ENCODE results near the gene ARHGEF40.

ARHGEF40 gene

DNA sequence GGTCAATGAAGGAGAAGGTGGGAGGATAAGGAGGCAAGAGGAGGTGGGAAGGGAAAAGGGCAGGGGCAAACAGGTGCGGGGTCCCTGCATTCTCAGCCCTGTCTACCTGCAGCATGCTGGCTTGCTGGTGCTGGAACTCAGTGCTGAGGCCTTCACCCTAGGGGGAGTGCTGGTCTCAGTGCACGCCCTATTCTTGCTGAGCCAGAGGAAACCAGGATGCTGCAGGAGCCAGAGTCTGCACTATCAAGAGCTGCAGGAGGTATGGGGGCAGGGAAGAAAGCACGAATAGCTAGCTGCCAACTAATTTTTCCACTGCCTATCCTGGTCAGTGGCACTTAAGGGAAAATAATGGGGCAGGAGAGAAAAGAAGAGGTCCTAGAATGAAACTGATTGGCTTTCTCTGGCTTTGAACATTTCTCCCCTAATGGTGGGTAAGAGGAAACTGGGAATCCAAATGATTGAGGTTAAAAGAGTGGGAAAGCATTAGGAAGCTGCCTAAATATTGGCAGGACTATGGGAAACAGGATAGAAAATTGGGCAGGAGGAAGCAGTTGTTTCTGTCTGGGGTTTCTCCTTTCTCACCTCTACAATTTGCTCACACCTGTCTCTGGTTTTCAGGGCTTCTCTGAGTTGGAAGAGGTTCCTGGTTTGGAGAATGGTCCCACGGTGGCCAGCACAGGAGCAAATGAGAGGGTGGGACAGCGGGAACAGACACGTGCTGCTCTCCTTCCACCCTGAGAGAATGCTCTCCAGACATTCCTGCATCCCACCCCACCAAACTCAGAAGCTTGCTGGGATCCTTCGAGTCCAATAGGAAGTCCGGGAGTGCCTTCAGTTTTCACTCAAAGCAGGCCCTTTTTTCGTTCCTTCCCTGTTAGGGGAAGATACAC, 32.7 kb downstream of the ARHGEF40 start:
- 39% methylated on average over 6 of the region's 9 CpGs for WGBS (ENCODE audit: insufficient coverage)
- Histone ChIP-seq H3K4me3 (ENCODE audit: control insufficient read depth in 1 of 7, extremely low read depth in 1 of 7, insufficient read depth in 4 of 7, low read depth in 2 of 7, low read length in 6 of 7) (peak overlapping the region in 6 of 7 experiments; percentile 79 to 89 (median 86)), H3K4me1 (ENCODE audit: control extremely low read depth in 1 of 4, control insufficient read depth in 4 of 4, insufficient read depth in 4 of 4, low read length in 3 of 4) (peaks cover 12 to 57% (median 41%) of the 10 kb centered on the region in 4 experiments), H3K27me3 (replicated peaks in 2 of 5; ENCODE audit: control insufficient read depth in 4 of 5, insufficient read depth in 5 of 5, low read length in 4 of 5) (peaks cover 0 to 2% (median 0%) of the 10 kb centered on the region in 5 experiments), H3K9me3 (ENCODE audit: control extremely low read depth in 1 of 5, control insufficient read depth in 4 of 5, insufficient read depth in 2 of 5, low read depth in 1 of 5, low read length in 4 of 5) (no peaks in the 10 kb centered on the region), H3K27ac (ENCODE audit: insufficient read depth in 1 of 2, low read depth in 1 of 2, low read length in 2 of 2, poor library complexity in 1 of 2, severe bottlenecking in 2 of 2) (no peak overlapping the region), H3K36me3 (ENCODE audit: control insufficient read depth in 4 of 4, insufficient read depth in 4 of 4, low read length in 3 of 4) (no peaks in the 10 kb centered on the region)
- ChIA-PET CTCF (interaction anchor here (0.7 to 12.2 kb wide), 11 partner anchors 8 to 105 kb away, joined by 3 to 204 read pairs (median 11); partner anchors contain the start of genes ARHGEF40 and ZNF219), POLR2A (interaction anchor here (1.4 kb wide), 1 partner anchor 34 kb away, joined by 4 read pairs; no protein-coding TSS in a partner anchor)
- DNase-seq: no peak

DNA sequence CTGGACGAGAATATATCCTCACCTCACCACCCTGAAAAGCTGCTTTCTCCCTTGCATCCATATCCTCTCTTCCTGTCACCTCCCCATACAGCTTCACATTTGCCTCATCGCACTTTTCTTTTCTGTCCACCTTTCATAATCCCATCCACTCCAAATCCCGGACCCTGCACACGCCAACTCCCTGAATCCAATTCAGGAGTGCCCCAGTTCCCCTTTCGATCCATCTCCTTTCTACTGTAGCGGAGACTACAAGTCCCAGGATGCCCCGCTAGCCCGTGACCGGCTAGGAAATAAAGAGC, 33.3 kb downstream of the ARHGEF40 start:
- WGBS (ENCODE audit: insufficient coverage): 4% methylated on average over 9 of the region's 9 CpGs
- ChIA-PET POLR2A (interaction anchor here (1.4 kb wide), 1 partner anchor 35 kb away, joined by 4 read pairs; no protein-coding TSS in a partner anchor), CTCF (interaction anchor here (0.7 to 12.2 kb wide), 12 partner anchors 9 to 88 kb away, joined by 3 to 204 read pairs (median 10); partner anchors contain the start of genes ARHGEF40 and ZNF219)
- Histone ChIP-seq H3K9me3 (ENCODE audit: control extremely low read depth in 1 of 5, control insufficient read depth in 4 of 5, insufficient read depth in 2 of 5, low read depth in 1 of 5, low read length in 4 of 5) (no peaks in the 10 kb centered on the region), H3K36me3 (ENCODE audit: control insufficient read depth in 4 of 4, insufficient read depth in 4 of 4, low read length in 3 of 4) (no peaks in the 10 kb centered on the region), H3K4me3 (ENCODE audit: control insufficient read depth in 1 of 7, extremely low read depth in 1 of 7, insufficient read depth in 4 of 7, low read depth in 2 of 7, low read length in 6 of 7) (peak overlapping the region in 6 of 7 experiments; percentile 79 to 89 (median 86)), H3K27ac (ENCODE audit: insufficient read depth in 1 of 2, low read depth in 1 of 2, low read length in 2 of 2, poor library complexity in 1 of 2, severe bottlenecking in 2 of 2) (peak overlapping the region; percentile 98 to 99), H3K27me3 (replicated peaks in 2 of 5; ENCODE audit: control insufficient read depth in 4 of 5, insufficient read depth in 5 of 5, low read length in 4 of 5) (peaks cover 0 to 2% (median 0%) of the 10 kb centered on the region in 5 experiments), H3K4me1 (ENCODE audit: control extremely low read depth in 1 of 4, control insufficient read depth in 4 of 4, insufficient read depth in 4 of 4, low read length in 3 of 4) (peaks cover 12 to 57% (median 41%) of the 10 kb centered on the region in 4 experiments)
- no peak for DNase-seq

- ChIA-PET CTCF (interaction anchor here (0.7 to 12.2 kb wide), 26 partner anchors 9 to 289 kb away, joined by 3 to 204 read pairs (median 6); partner anchors contain the start of genes ARHGEF40, RNASE8 and ZNF219), POLR2A (interaction anchor here (1.0 to 1.4 kb wide), 4 partner anchors 15 to 36 kb away, joined by 4 to 14 read pairs (median 4); no protein-coding TSS in a partner anchor)
- DNase-seq: peak; percentile 94 to 97 (median 96)
- Histone ChIP-seq H3K9me3 (ENCODE audit: control extremely low read depth in 1 of 5, control insufficient read depth in 4 of 5, insufficient read depth in 2 of 5, low read depth in 1 of 5, low read length in 4 of 5) (no peaks in the 10 kb centered on the region), H3K27ac (ENCODE audit: insufficient read depth in 1 of 2, low read depth in 1 of 2, low read length in 2 of 2, poor library complexity in 1 of 2, severe bottlenecking in 2 of 2) (peak overlapping the region; percentile 98 to 99), H3K36me3 (ENCODE audit: control insufficient read depth in 4 of 4, insufficient read depth in 4 of 4, low read length in 3 of 4) (no peaks in the 10 kb centered on the region), H3K4me1 (ENCODE audit: control extremely low read depth in 1 of 4, control insufficient read depth in 4 of 4, insufficient read depth in 4 of 4, low read length in 3 of 4) (peaks cover 10 to 53% (median 39%) of the 10 kb centered on the region in 4 experiments), H3K4me3 (ENCODE audit: control insufficient read depth in 1 of 7, extremely low read depth in 1 of 7, insufficient read depth in 4 of 7, low read depth in 2 of 7, low read length in 6 of 7) (peak overlapping the region; percentile 79 to 89 (median 85)), H3K27me3 (replicated peaks in 2 of 5; ENCODE audit: control insufficient read depth in 4 of 5, insufficient read depth in 5 of 5, low read length in 4 of 5) (peaks cover 0 to 2% (median 0%) of the 10 kb centered on the region in 5 experiments)
- 0% methylated on average over 57 of the region's 62 CpGs for WGBS (ENCODE audit: insufficient coverage)
These were observed 33.8 kb downstream of the ARHGEF40 start for GRCh38 chr14:21103710-21104447.

- Histone ChIP-seq H3K9me3 (ENCODE audit: control extremely low read depth in 1 of 5, control insufficient read depth in 4 of 5, insufficient read depth in 2 of 5, low read depth in 1 of 5, low read length in 4 of 5) (no peaks in the 10 kb centered on the region), H3K4me1 (ENCODE audit: control extremely low read depth in 1 of 4, control insufficient read depth in 4 of 4, insufficient read depth in 4 of 4, low read length in 3 of 4) (peaks cover 8 to 47% (median 32%) of the 10 kb centered on the region in 4 experiments), H3K36me3 (ENCODE audit: control insufficient read depth in 4 of 4, insufficient read depth in 4 of 4, low read length in 3 of 4) (no peaks in the 10 kb centered on the region), H3K27me3 (replicated peaks in 2 of 5; ENCODE audit: control insufficient read depth in 4 of 5, insufficient read depth in 5 of 5, low read length in 4 of 5) (peaks cover 0 to 2% (median 0%) of the 10 kb centered on the region in 5 experiments), H3K27ac (ENCODE audit: insufficient read depth in 1 of 2, low read depth in 1 of 2, low read length in 2 of 2, poor library complexity in 1 of 2, severe bottlenecking in 2 of 2) (peak overlapping the region; percentile 98 to 99), H3K4me3 (ENCODE audit: control insufficient read depth in 1 of 7, extremely low read depth in 1 of 7, insufficient read depth in 4 of 7, low read depth in 2 of 7, low read length in 6 of 7) (peak overlapping the region; percentile 79 to 89 (median 85))
- ChIA-PET POLR2A (interaction anchor here (1.0 to 1.2 kb wide), 3 partner anchors 15 to 36 kb away, joined by 4 to 14 read pairs (median 5); no protein-coding TSS in a partner anchor), CTCF (interaction anchor here (0.7 to 12.2 kb wide), 30 partner anchors 9 to 289 kb away, joined by 3 to 204 read pairs (median 4); partner anchors contain the start of genes ARHGEF40, RNASE8 and ZNF219)
- 16% methylated on average over 4 of the region's 8 CpGs for WGBS (ENCODE audit: insufficient coverage)
- peak; percentile 60 to 71 (median 61) for DNase-seq
These were observed 34.5 kb downstream of the ARHGEF40 start for GRCh38 chr14:21104448-21105060.

GRCh38 chr14:21105095-21105494, 35.0 kb downstream of the ARHGEF40 start:
- WGBS (ENCODE audit: insufficient coverage): 88% methylated on average over 6 of the region's 8 CpGs
- no peaks in the 10 kb centered on the region for H3K36me3 ChIP-seq (ENCODE audit: control insufficient read depth in 4 of 4, insufficient read depth in 4 of 4, low read length in 3 of 4)
- CTCF ChIA-PET: interaction anchor here (0.9 to 12.2 kb wide), 26 partner anchors 9 to 134 kb away, joined by 3 to 204 read pairs (median 5); partner anchors contain the start of genes ARHGEF40, RNASE8 and ZNF219
- no peaks in the 10 kb centered on the region for H3K9me3 ChIP-seq (ENCODE audit: control extremely low read depth in 1 of 5, control insufficient read depth in 4 of 5, insufficient read depth in 2 of 5, low read depth in 1 of 5, low read length in 4 of 5)
- POLR2A ChIA-PET: interaction anchor here (1.0 to 1.2 kb wide), 3 partner anchors 16 to 37 kb away, joined by 4 to 14 read pairs (median 5); no protein-coding TSS in a partner anchor
- peaks cover 8 to 44% (median 29%) of the 10 kb centered on the region in 4 experiments for H3K4me1 ChIP-seq (ENCODE audit: control extremely low read depth in 1 of 4, control insufficient read depth in 4 of 4, insufficient read depth in 4 of 4, low read length in 3 of 4)
- H3K27me3 ChIP-seq (replicated peaks in 2 of 5; ENCODE audit: control insufficient read depth in 4 of 5, insufficient read depth in 5 of 5, low read length in 4 of 5): peaks cover 0 to 2% (median 0%) of the 10 kb centered on the region in 5 experiments
- no peak for DNase-seq
- peak overlapping the region in 1 of 7 experiments; percentile 79 for H3K4me3 ChIP-seq (ENCODE audit: control insufficient read depth in 1 of 7, extremely low read depth in 1 of 7, insufficient read depth in 4 of 7, low read depth in 2 of 7, low read length in 6 of 7)
- peak overlapping the region in 1 of 2 experiments; percentile 99 for H3K27ac ChIP-seq (ENCODE audit: insufficient read depth in 1 of 2, low read depth in 1 of 2, low read length in 2 of 2, poor library complexity in 1 of 2, severe bottlenecking in 2 of 2)

- peaks cover 8 to 44% (median 29%) of the 10 kb centered on the region in 4 experiments for H3K4me1 ChIP-seq (ENCODE audit: control extremely low read depth in 1 of 4, control insufficient read depth in 4 of 4, insufficient read depth in 4 of 4, low read length in 3 of 4)
- DNase-seq: no peak
- no peaks in the 10 kb centered on the region for H3K9me3 ChIP-seq (ENCODE audit: control extremely low read depth in 1 of 5, control insufficient read depth in 4 of 5, insufficient read depth in 2 of 5, low read depth in 1 of 5, low read length in 4 of 5)
- ChIA-PET POLR2A (no interaction called here), CTCF (interaction anchor here (0.6 to 12.2 kb wide), 8 partner anchors 9 to 90 kb away, joined by 3 to 204 read pairs (median 86); partner anchors contain the start of genes ARHGEF40 and ZNF219)
- 81% methylated on average over 2 of the region's 4 CpGs for whole genome bisulfite sequencing (ENCODE audit: insufficient coverage)
- H3K4me3 ChIP-seq (ENCODE audit: control insufficient read depth in 1 of 7, extremely low read depth in 1 of 7, insufficient read depth in 4 of 7, low read depth in 2 of 7, low read length in 6 of 7): no peak overlapping the region
- H3K36me3 ChIP-seq (ENCODE audit: control insufficient read depth in 4 of 4, insufficient read depth in 4 of 4, low read length in 3 of 4): no peaks in the 10 kb centered on the region
- H3K27ac ChIP-seq (ENCODE audit: insufficient read depth in 1 of 2, low read depth in 1 of 2, low read length in 2 of 2, poor library complexity in 1 of 2, severe bottlenecking in 2 of 2): no peak overlapping the region
- H3K27me3 ChIP-seq (replicated peaks in 2 of 5; ENCODE audit: control insufficient read depth in 4 of 5, insufficient read depth in 5 of 5, low read length in 4 of 5): no peaks in the 10 kb centered on the region
These were observed 36.0 kb downstream of the ARHGEF40 start for GRCh38 chr14:21106176-21106497.
